Measurements from ENCODE around the gene ATG13. TPM values are rescaled to one million over a fixed set of nuclear protein-coding genes. Genes with fewer than 3 reads are reported as not detected.
"Not testable (repeated sequence)": the region's sequence is repeated elsewhere in the genome, so short reads cannot be mapped to it uniquely, and the experiment has no call there.

The ATG13 gene
- total and polyA plus RNA-seq, 4 donors = 29.1 to 72.8 (median 52.4) TPM

DNA sequence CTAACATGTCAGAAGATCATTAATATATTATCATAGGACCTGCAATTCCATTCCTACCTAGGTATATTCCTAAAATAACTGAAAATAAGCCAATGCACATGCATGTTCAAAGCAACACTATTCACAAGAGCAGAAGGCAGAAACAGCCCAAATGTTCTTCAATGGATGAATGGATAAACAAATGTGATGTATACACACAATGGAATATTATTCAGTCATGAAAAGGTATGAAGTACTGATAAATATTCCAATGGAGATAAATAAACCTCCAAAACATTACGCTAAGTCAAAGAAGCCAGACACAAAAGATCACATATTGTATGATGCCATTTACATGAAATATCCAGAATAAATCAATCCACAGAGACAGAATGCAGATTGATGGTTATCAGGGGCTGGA lies 40.3 kb upstream of the ATG13 start:
- ATAC-seq (ENCODE audit: insufficient read depth, low FRiP score) = no peak
- Histone ChIP-seq H3K27ac (ENCODE audit: low read depth in 1 of 2, low read length in 1 of 2) (no peak overlapping the region), H3K4me1 (ENCODE audit: control insufficient read depth in 5 of 5, insufficient read depth in 5 of 5, low read length in 5 of 5) (peaks cover 0 to 4% (median 0%) of the 10 kb centered on the region in 5 donors), H3K9me3 (ENCODE audit: control insufficient read depth in 4 of 4, insufficient read depth in 3 of 4, low read length in 3 of 4) (no peaks in the 10 kb centered on the region), H3K9ac (ENCODE audit: insufficient read depth in 1 of 2, low read length in 2 of 2) (no peak overlapping the region), H3K27me3 (ENCODE audit: control insufficient read depth in 3 of 3, insufficient read depth in 3 of 3, low read length in 2 of 3) (no peaks in the 10 kb centered on the region), H3K36me3 (ENCODE audit: control insufficient read depth in 4 of 4, insufficient read depth in 4 of 4, low read length in 4 of 4) (peaks cover 0 to 2% (median 0%) of the 10 kb centered on the region in 4 donors), H3K4me3 (no peak overlapping the region)
- no peak for DNase-seq
- no peak for TF ChIP-seq CTCF (IDR thresholded peaks at IDR 0.05; ENCODE audit: control extremely low read depth, extremely low read depth)
- WGBS, 2 donors = 97 to 100% methylated on average over 1 of the region's 1 CpG

DNA sequence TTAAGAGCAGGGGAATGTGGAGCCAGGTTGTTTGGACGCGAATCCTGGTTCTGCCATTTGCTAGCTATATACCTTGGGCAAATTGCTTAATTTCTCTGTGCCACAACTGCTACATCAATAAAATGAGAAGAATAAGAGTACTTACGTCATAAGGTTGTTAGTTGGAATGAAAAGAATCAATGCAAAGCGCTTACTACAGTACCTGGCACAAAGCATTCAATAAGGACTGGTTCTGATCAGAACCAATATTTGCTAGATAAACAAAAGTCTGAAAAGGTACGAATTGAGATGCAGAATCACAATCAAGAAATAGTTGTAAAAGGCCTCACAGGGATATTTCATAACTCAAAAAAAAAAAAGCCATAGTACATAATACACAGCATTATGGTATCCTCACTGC lies 34.8 kb upstream of the ATG13 start:
- no peak overlapping the region for H3K27ac ChIP-seq (ENCODE audit: low read depth in 1 of 2, low read length in 1 of 2)
- no peaks in the 10 kb centered on the region for H3K9me3 ChIP-seq (ENCODE audit: control insufficient read depth in 4 of 4, insufficient read depth in 3 of 4, low read length in 3 of 4)
- H3K36me3 ChIP-seq (ENCODE audit: control insufficient read depth in 4 of 4, insufficient read depth in 4 of 4, low read length in 4 of 4) = peaks cover 0 to 2% (median 0%) of the 10 kb centered on the region in 4 donors
- TF ChIP-seq CTCF (IDR thresholded peaks at IDR 0.05; ENCODE audit: control extremely low read depth, extremely low read depth) = no peak
- no peak for ATAC-seq (ENCODE audit: insufficient read depth, low FRiP score)
- no peak overlapping the region for H3K4me3 ChIP-seq
- no peak overlapping the region for H3K9ac ChIP-seq (ENCODE audit: insufficient read depth in 1 of 2, low read length in 2 of 2)
- peaks cover 0 to 2% (median 0%) of the 10 kb centered on the region in 5 donors for H3K4me1 ChIP-seq (ENCODE audit: control insufficient read depth in 5 of 5, insufficient read depth in 5 of 5, low read length in 5 of 5)
- WGBS, 2 donors = 86 to 92% methylated on average over 5 of the region's 5 CpGs
- no peaks in the 10 kb centered on the region for H3K27me3 ChIP-seq (ENCODE audit: control insufficient read depth in 3 of 3, insufficient read depth in 3 of 3, low read length in 2 of 3)
- no peak for DNase-seq

DNA sequence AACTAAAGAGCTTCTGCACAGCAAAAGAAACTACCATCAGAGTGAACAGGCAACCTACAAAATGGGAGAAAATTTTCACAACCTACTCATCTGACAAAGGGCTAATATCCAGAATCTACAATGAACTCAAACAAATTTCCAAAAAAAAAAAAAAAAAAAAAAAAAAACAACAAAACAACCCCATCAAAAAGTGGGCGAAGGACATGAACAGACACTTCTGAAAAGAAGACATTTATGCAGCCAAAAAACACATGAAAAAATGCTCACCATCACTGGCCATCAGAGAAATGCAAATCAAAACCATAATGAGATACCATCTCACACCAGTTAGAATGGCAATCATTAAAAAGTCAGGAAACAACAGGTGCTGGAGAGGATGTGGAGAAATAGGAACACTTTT lies 33.8 kb upstream of the ATG13 start:
- not testable (repeated sequence) for H3K27ac ChIP-seq (ENCODE audit: low read depth in 1 of 2, low read length in 1 of 2); H3K36me3 ChIP-seq (ENCODE audit: control insufficient read depth in 4 of 4, insufficient read depth in 4 of 4, low read length in 4 of 4); DNase-seq; ATAC-seq (ENCODE audit: insufficient read depth, low FRiP score); H3K4me1 ChIP-seq (ENCODE audit: control insufficient read depth in 5 of 5, insufficient read depth in 5 of 5, low read length in 5 of 5); H3K27me3 ChIP-seq (ENCODE audit: control insufficient read depth in 3 of 3, insufficient read depth in 3 of 3, low read length in 2 of 3); H3K9ac ChIP-seq (ENCODE audit: insufficient read depth in 1 of 2, low read length in 2 of 2); H3K9me3 ChIP-seq (ENCODE audit: control insufficient read depth in 4 of 4, insufficient read depth in 3 of 4, low read length in 3 of 4); H3K4me3 ChIP-seq
- 92 to 100% methylated on average over 1 of the region's 1 CpG for whole genome bisulfite sequencing, 2 donors

- WGBS, 2 donors = 87% methylated on average over 5 of the region's 5 CpGs
- ATAC-seq (ENCODE audit: insufficient read depth, low FRiP score) (no peak), DNase-seq (no peak)
- peaks cover 4 to 24% (median 8%) of the 10 kb centered on the region in 5 donors for H3K4me1 ChIP-seq (ENCODE audit: control insufficient read depth in 5 of 5, insufficient read depth in 5 of 5, low read length in 5 of 5)
- no peak overlapping the region for H3K4me3 ChIP-seq
- no peak overlapping the region for H3K9ac ChIP-seq (ENCODE audit: insufficient read depth in 1 of 2, low read length in 2 of 2)
- H3K27me3 ChIP-seq (ENCODE audit: control insufficient read depth in 3 of 3, insufficient read depth in 3 of 3, low read length in 2 of 3) = no peaks in the 10 kb centered on the region
- no peak overlapping the region for H3K27ac ChIP-seq (ENCODE audit: low read depth in 1 of 2, low read length in 1 of 2)
- TF ChIP-seq CTCF (IDR thresholded peaks at IDR 0.05; ENCODE audit: control extremely low read depth, extremely low read depth) = no peak
- H3K36me3 ChIP-seq (ENCODE audit: control insufficient read depth in 4 of 4, insufficient read depth in 4 of 4, low read length in 4 of 4) = no peaks in the 10 kb centered on the region
- no peaks in the 10 kb centered on the region for H3K9me3 ChIP-seq (ENCODE audit: control insufficient read depth in 4 of 4, insufficient read depth in 3 of 4, low read length in 3 of 4)
These were observed 29.2 kb upstream of the ATG13 start for GRCh38 chr11:46588131-46588530.

Measured in lung (tissue), 12 donors.